IMR-90 (cell line): ENCODE data around the gene SLC17A9. TPM values are rescaled to one million over a fixed set of nuclear protein-coding genes. Genes with fewer than 3 reads are reported as not detected.
"Not testable (repeated sequence)": the region's sequence is repeated elsewhere in the genome, so short reads cannot be mapped to it uniquely, and the experiment has no call there.

ENCODE experiments used
- ATAC-seq: fragments of 200-7000 bp; cut with Tn5 transposase; 2 replicates; pipeline ENCODE4 v1.9.1; 2020; ENCODE audit warnings: low read depth, mild to moderate bottlenecking, moderate library complexity
- BruUV-seq: library from RNA; stranded (reverse); fragments of 400-500 nt; replicated peaks from 2 replicates; lab custom pipeline; 2021; lab: Mats Ljungman, UMichigan
- CTCF ChIA-PET: fragments of 300-600 bp; formaldehyde crosslinking; extraction: SDS; loops from one replicate; lab custom pipeline; 2021; ENCODE audit warnings: antibody characterized with exemption; lab: Yijun Ruan, JAX
- POLR2A ChIA-PET: fragments of 300-600 bp; sonication (Branson Sonifier 250); formaldehyde crosslinking; loops from one replicate; lab custom pipeline; 2022; ENCODE audit warnings: antibody characterized with exemption; ENCODE audit not compliant: unreplicated experiment; lab: Charles Lee
- DNase-seq: peaks from one replicate; pipeline ENCODE4 v3.0.0; 2013
- H2AFZ ChIP-seq: replicated peaks from 2 replicates; pipeline ENCODE3; 2013; ENCODE audit warnings: low read length, mild to moderate bottlenecking; ENCODE audit not compliant: poor library complexity
- H2AK5ac ChIP-seq: 2 replicates; pipeline ENCODE4 v1.6.1; 2013; ENCODE audit warnings: low read depth, low read length, inconsistent platforms
- H2AK9ac ChIP-seq: replicated peaks from 2 replicates; pipeline ENCODE3; 2013; ENCODE audit warnings: mild to moderate bottlenecking, low read depth, low read length, moderate library complexity; ENCODE audit not compliant: poor library complexity
- H2BK120ac ChIP-seq: 2 replicates; pipeline ENCODE4 v1.6.1; 2013; ENCODE audit warnings: low read depth, low read length, inconsistent platforms
- H2BK15ac ChIP-seq: 3 replicates; pipeline ENCODE4 v1.6.1; 2013; ENCODE audit warnings: low read depth, low read length, inconsistent platforms
- H2BK20ac ChIP-seq: 2 replicates; pipeline ENCODE4 v1.6.1; 2013; ENCODE audit warnings: low read depth, mild to moderate bottlenecking, inconsistent platforms, low read length, moderate library complexity
- H2BK5ac ChIP-seq: 2 replicates; pipeline ENCODE4 v1.6.1; 2013; ENCODE audit warnings: mild to moderate bottlenecking, low read depth, low read length, inconsistent platforms; ENCODE audit not compliant: poor library complexity, severe bottlenecking
- H3K14ac ChIP-seq: replicated peaks from 2 replicates; pipeline ENCODE4 v1.6.1; 2013; ENCODE audit warnings: low read depth, low read length, inconsistent platforms
- H3K18ac ChIP-seq: 2 replicates; pipeline ENCODE4 v1.6.1; 2013; ENCODE audit warnings: low read depth, low read length, control low read depth
- H3K23ac ChIP-seq: 2 replicates; pipeline ENCODE4 v1.6.1; 2013; ENCODE audit warnings: low read depth, low read length, inconsistent platforms
- H3K27ac ChIP-seq: 2 replicates; pipeline ENCODE4 v1.5.1; 2013; ENCODE audit warnings: mild to moderate bottlenecking, control low read depth, low read length; ENCODE audit not compliant: insufficient read depth
- H3K27me3 ChIP-seq: 2 replicates; pipeline ENCODE4 v1.6.1; 2013; ENCODE audit warnings: low read length; ENCODE audit not compliant: control insufficient read depth, insufficient read depth
- H3K36me3 ChIP-seq: 2 replicates; pipeline ENCODE4 v1.6.1; 2013; ENCODE audit warnings: low read length, mixed read lengths; ENCODE audit not compliant: control insufficient read depth, insufficient read depth
- H3K4ac ChIP-seq: 2 replicates; pipeline ENCODE4 v1.6.1; 2013; ENCODE audit warnings: low read depth, low read length, inconsistent platforms
- H3K4me1 ChIP-seq: 2 replicates; pipeline ENCODE4 v1.6.1; 2013; ENCODE audit warnings: low read length, mixed read lengths; ENCODE audit not compliant: control insufficient read depth, insufficient read depth
- H3K4me2 ChIP-seq: 2 replicates; pipeline ENCODE4 v1.6.1; 2013; ENCODE audit warnings: low read depth, mild to moderate bottlenecking, control low read depth, low read length, moderate library complexity
- H3K4me3 ChIP-seq: 2 replicates; pipeline ENCODE4 v1.5.1; 2013; ENCODE audit warnings: low read depth, mild to moderate bottlenecking, control low read depth, low read length, moderate library complexity; ENCODE audit not compliant: insufficient read depth
- H3K56ac ChIP-seq: 2 replicates; pipeline ENCODE4 v1.6.1; 2013; ENCODE audit warnings: low read length, inconsistent platforms; ENCODE audit not compliant: insufficient read depth; ENCODE audit errors: extremely low read depth
- H3K79me1 ChIP-seq, 2 experiments: 2 replicates each; pipeline ENCODE4 v1.6.1; 2013; ENCODE audit warnings: low read length in 2 of 2, inconsistent platforms in 1 of 2, low read depth in 1 of 2
- H3K9ac ChIP-seq: 2 replicates; pipeline ENCODE4 v1.6.1; 2013; ENCODE audit warnings: low read depth, low read length, control low read depth
- H3K9me1 ChIP-seq: 2 replicates; pipeline ENCODE4 v1.6.1; 2013; ENCODE audit warnings: low read length, inconsistent platforms; ENCODE audit not compliant: insufficient read depth
- H3K9me3 ChIP-seq: 2 replicates; pipeline ENCODE4 v1.6.1; 2013; ENCODE audit warnings: low read length; ENCODE audit not compliant: control insufficient read depth, insufficient read depth
- H4K20me1 ChIP-seq: 2 replicates; pipeline ENCODE4 v1.6.1; 2013; ENCODE audit warnings: low read length, inconsistent platforms; ENCODE audit not compliant: insufficient read depth
- H4K5ac ChIP-seq: 2 replicates; pipeline ENCODE4 v1.6.1; 2013; ENCODE audit warnings: mild to moderate bottlenecking, low read depth, low read length, control low read depth
- H4K8ac ChIP-seq, 2 experiments: 2 replicates each; pipeline ENCODE4 v1.6.1; 2013; ENCODE audit warnings: low read depth in 2 of 2, low read length in 2 of 2, control low read depth in 1 of 2, inconsistent platforms in 1 of 2
- H4K91ac ChIP-seq: 2 replicates; pipeline ENCODE4 v1.6.1; 2013; ENCODE audit warnings: low read depth, low read length, inconsistent platforms; ENCODE audit not compliant: insufficient read depth
- BHLHE40 ChIP-seq: fragments of 150-350 bp; IDR thresholded peaks from 2 replicates; pipeline ENCODE4 v1.6.1; 2016; ENCODE audit warnings: mild to moderate bottlenecking, low read depth, low read length
- USF2 ChIP-seq: fragments of 150-350 bp; IDR thresholded peaks from 2 replicates; pipeline ENCODE4 v1.6.1; 2017; ENCODE audit warnings: mild to moderate bottlenecking, antibody characterized with exemption, low read length, low read depth
- WGBS, 2 experiments: methylation state at CpG; one replicate each; pipeline versions ENCODE4 v1.1.5 to v1.1.7; 2013; ENCODE audit warnings: missing lambda C conversion rate in 2 of 2; ENCODE audit not compliant: insufficient read length in 1 of 2; ENCODE audit errors: extremely low coverage in 2 of 2; 5-methylcytosine and 5-hydroxymethylcytosine counted together
- dilution Hi-C: fragments of 300-500 bp; cut with HindIII; formaldehyde crosslinking; loops from one replicate; pipeline ENCODE4 v1.14.3; 2018; ENCODE audit warnings: low sequenced_read_pairs; ENCODE audit not compliant: unreplicated experiment
- in situ Hi-C: fragments of 300-500 bp; cut with MboI; formaldehyde crosslinking; loops from 3 replicates; pipeline ENCODE4 v1.14.3; 2019; ENCODE audit warnings: low sequenced_read_pairs, inconsistent platforms, mixed read lengths
- intact Hi-C: fragments of 100-400 bp; cut with micrococcal nuclease; formaldehyde crosslinking; loops from 2 replicates; pipeline ENCODE4 v1.10.0; 2022
- polyA plus RNA-seq, 3 experiments: library from polyadenylated mRNA; depleted of rRNA; stranded (reverse); fragments of >200 nt; gene quantifications; 2 replicates each; pipeline ENCODE4 v1.2.3, GENCODE V29; 2012; ENCODE audit warnings: low replicate concordance in 1 of 3
- total RNA-seq: library from RNA; depleted of rRNA; stranded (reverse); fragments of >200 nt; gene quantifications from 2 replicates; pipeline ENCODE4 v1.2.3, GENCODE V29; 2012

SLC17A9 gene
- total and polyA plus RNA-seq, 2 of the 4 experiments (the other 2 are of a cell fraction) = 2.2 to 14.4 TPM

GRCh38 chr20:62923059-62923668 is 29.3 kb upstream of the SLC17A9 start:
- BruUV-seq, intact Hi-C loops, H4K8ac ChIP-seq, H2BK120ac ChIP-seq, H2AK5ac ChIP-seq, H4K91ac ChIP-seq, H3K18ac ChIP-seq, H3K23ac ChIP-seq, H2AFZ ChIP-seq, H3K4me3 ChIP-seq, H2BK5ac ChIP-seq, H3K14ac ChIP-seq, H3K36me3 ChIP-seq, POLR2A ChIA-PET, H3K9ac ChIP-seq, H3K56ac ChIP-seq, H3K27ac ChIP-seq, H3K9me3 ChIP-seq, dilution Hi-C loops, H4K5ac ChIP-seq, H3K4ac ChIP-seq, H3K27me3 ChIP-seq, ATAC-seq, in situ Hi-C loops, H2AK9ac ChIP-seq, H2BK15ac ChIP-seq, H2BK20ac ChIP-seq: not testable (repeated sequence)
- H3K9me1 ChIP-seq = peaks cover 21% of the 10 kb centered on the region
- TF ChIP-seq USF2 (peak; percentile 26; the same call in 1 of the 2 replicates), BHLHE40 (peak; percentile 59)
- CTCF ChIA-PET = interaction anchor here (0.9 kb wide), 1 partner anchor 16 kb away, joined by 3 read pairs; no protein-coding TSS in a partner anchor
- peaks cover 23% of the 10 kb centered on the region for H3K4me1 ChIP-seq
- H3K4me2 ChIP-seq = 0 out of 2 replicates have a peak overlapping the region, but pooled peaks have one; percentile 10
- DNase-seq = peak; percentile 60
- H4K20me1 ChIP-seq = peaks cover 80% of the 10 kb centered on the region
- 100% methylated on average over 1 of the region's 17 CpGs; no CpG with 5 or more reads in 1 of the 2 experiments for WGBS, 2 experiments
- H3K79me1 ChIP-seq = peaks cover 10 to 75% of the 10 kb centered on the region in 2 experiments
